Activated T-helper 2 cell treated with anti-CD3 and anti-CD28 coated beads, Interferon-gamma antibody, Interleukin-2, Interleukin-4, amounts not matched to agents 10 μg/mL and 5 μg/mL and 100 μg/mL, durations not matched to agents 14 hours and 24 hours and 36 hours (primary cell): Measurements from ENCODE around the gene GAL. TPM values are rescaled to one million over a fixed set of nuclear protein-coding genes. Genes with fewer than 3 reads are reported as not detected.

Source experiments
- total RNA-seq: library from RNA; stranded (reverse); gene quantifications from 2 replicates; pipeline ENCODE4 v1.2.3, GENCODE V29; 2022

GAL gene
- total RNA-seq, 1 donor from 2014 or later: 0.84 TPM

Other genes starting within 250 kb of the GAL start
- gene PPP6R3, start 223.8 kb upstream of the GAL start, total RNA-seq: 126 and 134 TPM in 2 replicates
- 3.8 and 5.5 TPM in 2 replicates for gene TESMIN, start 67.0 kb downstream of the GAL start, total RNA-seq
- 45.5 and 46.6 TPM in 2 replicates for gene CPT1A, start 157.4 kb downstream of the GAL start, total RNA-seq
- 104 and 106 TPM in 2 replicates for gene MRPL21, start 219.3 kb downstream of the GAL start, total RNA-seq
- gene IGHMBP2, start 219.3 kb downstream of the GAL start, total RNA-seq: 31.3 and 31.6 TPM in 2 replicates